ENCODE measurements around the gene FAHD2A. TPM values are rescaled to one million over a fixed set of nuclear protein-coding genes. Genes with fewer than 3 reads are reported as not detected.

Gene FAHD2A
- total RNA-seq, 1 experiment from 2014 or later, result 25.4 TPM

DNA sequence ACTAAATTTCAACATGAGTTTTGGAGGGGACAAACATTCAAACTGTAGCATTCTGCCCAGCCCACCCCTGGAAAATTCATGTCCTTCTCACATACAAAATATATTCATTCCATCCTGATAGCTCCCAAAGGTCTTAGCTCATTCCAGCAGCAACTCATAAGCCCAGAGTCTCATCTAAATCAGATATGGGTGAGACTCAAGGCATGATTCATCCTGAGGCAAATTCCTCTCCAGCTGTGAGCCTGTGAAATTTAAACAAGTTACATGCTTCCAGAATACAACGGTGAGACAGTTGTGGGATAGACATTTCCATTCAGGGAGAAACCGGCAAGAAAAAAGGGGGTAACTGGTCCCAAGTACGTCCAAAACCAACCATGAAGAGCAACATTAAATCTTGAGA, 43.5 kb upstream of the FAHD2A start:
- CTCF ChIA-PET, result no interaction called here
- no peaks in the 10 kb centered on the region for H3K4me1 ChIP-seq (ENCODE audit: control insufficient read depth in 1 of 2, insufficient read depth in 2 of 2, low read length in 2 of 2)
- TF ChIP-seq POLR2AphosphoS5 (IDR thresholded peaks at IDR 0.05; ENCODE audit: low read depth, low read length), result no peak
- TF ChIP-seq ZFX (IDR thresholded peaks at IDR 0.05), result no peak
- no peak for TF ChIP-seq JUND (IDR thresholded peaks at IDR 0.05)
- TF ChIP-seq ELF1 (IDR thresholded peaks at IDR 0.05; ENCODE audit: borderline replicate concordance, low read depth), result no peak
- TF ChIP-seq ATF3 (IDR thresholded peaks at IDR 0.05), result no peak
- no peak for TF ChIP-seq RAD21 (IDR thresholded peaks at IDR 0.05; ENCODE audit: low read depth)
- no peak for TF ChIP-seq EZH2phosphoT487 (IDR thresholded peaks at IDR 0.05; ENCODE audit: borderline replicate concordance)
- TF ChIP-seq, protein P1, sequence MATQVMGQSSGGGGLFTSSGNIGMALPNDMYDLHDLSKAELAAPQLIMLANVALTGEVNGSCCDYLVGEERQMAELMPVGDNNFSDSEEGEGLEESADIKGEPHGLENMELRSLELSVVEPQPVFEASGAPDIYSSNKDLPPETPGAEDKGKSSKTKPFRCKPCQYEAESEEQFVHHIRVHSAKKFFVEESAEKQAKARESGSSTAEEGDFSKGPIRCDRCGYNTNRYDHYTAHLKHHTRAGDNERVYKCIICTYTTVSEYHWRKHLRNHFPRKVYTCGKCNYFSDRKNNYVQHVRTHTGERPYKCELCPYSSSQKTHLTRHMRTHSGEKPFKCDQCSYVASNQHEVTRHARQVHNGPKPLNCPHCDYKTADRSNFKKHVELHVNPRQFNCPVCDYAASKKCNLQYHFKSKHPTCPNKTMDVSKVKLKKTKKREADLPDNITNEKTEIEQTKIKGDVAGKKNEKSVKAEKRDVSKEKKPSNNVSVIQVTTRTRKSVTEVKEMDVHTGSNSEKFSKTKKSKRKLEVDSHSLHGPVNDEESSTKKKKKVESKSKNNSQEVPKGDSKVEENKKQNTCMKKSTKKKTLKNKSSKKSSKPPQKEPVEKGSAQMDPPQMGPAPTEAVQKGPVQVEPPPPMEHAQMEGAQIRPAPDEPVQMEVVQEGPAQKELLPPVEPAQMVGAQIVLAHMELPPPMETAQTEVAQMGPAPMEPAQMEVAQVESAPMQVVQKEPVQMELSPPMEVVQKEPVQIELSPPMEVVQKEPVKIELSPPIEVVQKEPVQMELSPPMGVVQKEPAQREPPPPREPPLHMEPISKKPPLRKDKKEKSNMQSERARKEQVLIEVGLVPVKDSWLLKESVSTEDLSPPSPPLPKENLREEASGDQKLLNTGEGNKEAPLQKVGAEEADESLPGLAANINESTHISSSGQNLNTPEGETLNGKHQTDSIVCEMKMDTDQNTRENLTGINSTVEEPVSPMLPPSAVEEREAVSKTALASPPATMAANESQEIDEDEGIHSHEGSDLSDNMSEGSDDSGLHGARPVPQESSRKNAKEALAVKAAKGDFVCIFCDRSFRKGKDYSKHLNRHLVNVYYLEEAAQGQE (IDR thresholded peaks at IDR 0.05; ENCODE audit: low read depth), result no peak
- TF ChIP-seq POLR2A (IDR thresholded peaks at IDR 0.05; ENCODE audit: borderline replicate concordance, extremely low read depth, insufficient read depth, insufficient read length), result no peak
- no peak for TF ChIP-seq SRF (IDR thresholded peaks at IDR 0.05; ENCODE audit: low read depth)
- TF ChIP-seq CBX3 (IDR thresholded peaks at IDR 0.05; ENCODE audit: low read depth), result no peak
- RAD21 ChIA-PET (ENCODE audit: low non-redundant PET in 1 of 2, low total read pairs in 2 of 2, uncharacterized antibody in 2 of 2, unreplicated experiment in 2 of 2), result no interaction called here
- H3K9ac ChIP-seq (ENCODE audit: low read length), result no peak overlapping the region
- H3K27me3 ChIP-seq (ENCODE audit: insufficient read depth, low read length), result no peaks in the 10 kb centered on the region
- BruUV-seq (replicated peaks), result no TSS peak
- no peak overlapping the region for H3K4me2 ChIP-seq (ENCODE audit: low read length)
- H3K79me2 ChIP-seq (ENCODE audit: insufficient read depth, low read length), result no peaks in the 10 kb centered on the region
- intact Hi-C loops (cut with micrococcal nuclease), result no loop called here
- H3K9me2 ChIP-seq (ENCODE audit: insufficient read depth), result no peaks in the 10 kb centered on the region
- no peak overlapping the region for H3K27ac ChIP-seq (ENCODE audit: low read depth, low read length)
- no peak overlapping the region for H2AFZ ChIP-seq (ENCODE audit: low read depth, low read length, poor library complexity, severe bottlenecking)
- no peaks in the 10 kb centered on the region for H4K20me1 ChIP-seq (ENCODE audit: insufficient read depth)
- no peak for DNase-seq (ENCODE audit: low read depth, low spot score)
- no peaks in the 10 kb centered on the region for H3K36me3 ChIP-seq (ENCODE audit: control insufficient read depth in 1 of 2, insufficient read depth in 2 of 2, low read length in 2 of 2)
- H3K4me3 ChIP-seq (replicated peaks in 1 of 2; ENCODE audit: low read depth in 1 of 2, low read length in 2 of 2), result no peak overlapping the region
- no peaks in the 10 kb centered on the region for H3K9me3 ChIP-seq (ENCODE audit: control insufficient read depth in 1 of 2, insufficient read depth in 1 of 2, low read depth in 1 of 2, low read length in 2 of 2)
- POLR2A ChIA-PET, result no interaction called here
- ATAC-seq, result no peak

Data from HCT116 (cell line).